HCT116 (cell line): Measurements from ENCODE around the gene FOXF1. TPM values are rescaled to one million over a fixed set of nuclear protein-coding genes. Genes with fewer than 3 reads are reported as not detected.

ENCODE experiments used
- ATAC-seq: fragments of 200-7000 bp; cut with Tn5 transposase; 2 replicates; pipeline ENCODE4 v1.9.1; 2020; ENCODE audit warnings: mild to moderate bottlenecking, moderate library complexity
- BruUV-seq: library from RNA; stranded (reverse); fragments of 400-500 nt; replicated peaks from 2 replicates; lab custom pipeline; 2021; lab: Mats Ljungman, UMichigan
- CTCF ChIA-PET: fragments of 300-600 bp; sonication (Branson Sonifier 250); formaldehyde crosslinking; loops from one replicate; lab custom pipeline; 2021; ENCODE audit warnings: antibody characterized with exemption; lab: Charles Lee
- POLR2A ChIA-PET: fragments of 300-600, 350-600 bp; sonication (Branson Sonifier 250); formaldehyde crosslinking; loops from one replicate; lab custom pipeline; 2021; ENCODE audit warnings: antibody characterized with exemption; lab: Charles Lee
- RAD21 ChIA-PET, 2 experiments: fragments of 300-600 bp; sonication (Branson Sonifier 250); formaldehyde crosslinking; loops; one replicate each; lab custom pipeline; 2023; ENCODE audit warnings: low total read pairs in 2 of 2; ENCODE audit not compliant: uncharacterized antibody in 2 of 2, unreplicated experiment in 2 of 2, low non-redundant PET in 1 of 2; lab: Charles Lee
- DNase-seq: peaks from one replicate; pipeline ENCODE4 v3.0.0-alpha.2; 2010; ENCODE audit warnings: low read depth, low spot score
- H2AFZ ChIP-seq: fragments of 200-600 bp; shearing (Covaris generic), sonication (generic); 2 replicates; pipeline ENCODE4 v1.6.1; 2017; ENCODE audit warnings: low read depth, mixed run types, mixed read lengths, antibody characterized with exemption, low read length; ENCODE audit not compliant: poor library complexity, severe bottlenecking
- H3K27ac ChIP-seq: 2 replicates; pipeline ENCODE4 v1.5.1; 2012; ENCODE audit warnings: low read depth, low read length
- H3K27me3 ChIP-seq: fragments of 200-600 bp; sonication (generic); 2 replicates; pipeline ENCODE4 v1.6.1; 2016; ENCODE audit warnings: mixed run types, low read length, mixed read lengths; ENCODE audit not compliant: insufficient read depth
- H3K36me3 ChIP-seq, 2 experiments: fragments of 200-500 bp in 1 of 2; fragments of 200-600 bp in 1 of 2; sonication (Bioruptor generic) in 1 of 2; sonication (generic) in 1 of 2; 2 replicates each; pipeline versions ENCODE4 v1.5.1 to v1.6.1; 2014 to 2016; ENCODE audit warnings: low read length in 2 of 2, inconsistent platforms in 1 of 2, mixed read lengths in 1 of 2, mixed run types in 1 of 2; ENCODE audit not compliant: insufficient read depth in 2 of 2, control insufficient read depth in 1 of 2
- H3K4me1 ChIP-seq, 2 experiments: fragments of 200-600 bp in 1 of 2; sonication (generic) in 1 of 2; 2 replicates each; pipeline versions ENCODE4 v1.5.1 to v1.6.1; 2012 to 2017; ENCODE audit warnings: low read length in 2 of 2, inconsistent platforms in 1 of 2, mild to moderate bottlenecking in 1 of 2, mixed read lengths in 1 of 2, mixed run types in 1 of 2, moderate library complexity in 1 of 2; ENCODE audit not compliant: insufficient read depth in 2 of 2, control insufficient read depth in 1 of 2
- H3K4me2 ChIP-seq: fragments of 200-600 bp; sonication (generic); 2 replicates; pipeline ENCODE4 v1.6.1; 2017; ENCODE audit warnings: mixed run types, low read length, mixed read lengths
- H3K4me3 ChIP-seq, 2 experiments: fragments of 200-600 bp in 1 of 2; sonication (generic) in 1 of 2; replicated peaks in 1 of 2; 2 replicates each; pipeline ENCODE4 v1.5.1; 2011 to 2016; ENCODE audit warnings: low read length in 2 of 2, control low read depth in 1 of 2, low read depth in 1 of 2, mild to moderate bottlenecking in 1 of 2, mixed read lengths in 1 of 2, mixed run types in 1 of 2
- H3K79me2 ChIP-seq: fragments of 200-600 bp; sonication (generic); 2 replicates; pipeline ENCODE4 v1.6.1; 2017; ENCODE audit warnings: mild to moderate bottlenecking, mixed run types, low read length, moderate library complexity, mixed read lengths; ENCODE audit not compliant: insufficient read depth
- H3K9ac ChIP-seq: fragments of 200-600 bp; sonication (generic); 2 replicates; pipeline ENCODE4 v1.6.1; 2016; ENCODE audit warnings: low read length, mixed read lengths
- H3K9me2 ChIP-seq: fragments of 200-600 bp; sonication (generic), shearing (Covaris generic); 2 replicates; pipeline ENCODE4 v1.6.1; 2017; ENCODE audit warnings: mixed run types, mild to moderate bottlenecking, moderate library complexity; ENCODE audit not compliant: insufficient read depth
- H3K9me3 ChIP-seq, 2 experiments: fragments of 200-500 bp in 1 of 2; fragments of 200-600 bp in 1 of 2; sonication (Bioruptor generic) in 1 of 2; sonication (generic) in 1 of 2; 2 replicates each; pipeline ENCODE4 v1.6.1; 2014 to 2017; ENCODE audit warnings: low read length in 2 of 2, mixed read lengths in 2 of 2, inconsistent platforms in 1 of 2, low read depth in 1 of 2, mild to moderate bottlenecking in 1 of 2, mixed run types in 1 of 2, moderate library complexity in 1 of 2; ENCODE audit not compliant: control insufficient read depth in 1 of 2, insufficient read depth in 1 of 2
- H4K20me1 ChIP-seq: fragments of 200-600 bp; sonication (generic), shearing (Covaris generic); 2 replicates; pipeline ENCODE4 v1.6.1; 2017; ENCODE audit warnings: mixed run types, mild to moderate bottlenecking, moderate library complexity; ENCODE audit not compliant: insufficient read depth
- CBX3 ChIP-seq: IDR thresholded peaks from 2 replicates; pipeline ENCODE4 v1.6.1; 2012; ENCODE audit warnings: low read depth
- CEBPB ChIP-seq: IDR thresholded peaks from 2 replicates; pipeline ENCODE4 v1.6.1; 2012; ENCODE audit warnings: low read depth
- ELF1 ChIP-seq: IDR thresholded peaks from 2 replicates; pipeline ENCODE4 v1.6.1; 2012; ENCODE audit warnings: low read depth, borderline replicate concordance
- EZH2 ChIP-seq: fragments of 200-600 bp; sonication (generic); IDR thresholded peaks from 2 replicates; pipeline ENCODE4 v1.6.1; 2017; ENCODE audit warnings: antibody characterized with exemption, mixed run types
- EZH2phosphoT487 ChIP-seq: fragments of 200-600 bp; IDR thresholded peaks from 2 replicates; pipeline ENCODE4 v1.6.1; 2018; ENCODE audit warnings: antibody characterized with exemption, borderline replicate concordance
- FOSL1 ChIP-seq: IDR thresholded peaks from 2 replicates; pipeline ENCODE4 v1.6.1; 2012; ENCODE audit warnings: low read depth
- MAX ChIP-seq: IDR thresholded peaks from 2 replicates; pipeline ENCODE4 v1.6.1; 2012
- POLR2A ChIP-seq: IDR thresholded peaks from 2 replicates; pipeline ENCODE4 v1.7.0; 2011; ENCODE audit warnings: borderline replicate concordance; ENCODE audit not compliant: insufficient read depth, insufficient read length; ENCODE audit errors: extremely low read depth
- SIN3A ChIP-seq: IDR thresholded peaks from 2 replicates; pipeline ENCODE4 v1.6.1; 2012; ENCODE audit warnings: low read depth
- SP1 ChIP-seq: IDR thresholded peaks from 2 replicates; pipeline ENCODE4 v1.6.1; 2012; ENCODE audit warnings: low read depth
- SRF ChIP-seq: IDR thresholded peaks from 2 replicates; pipeline ENCODE4 v1.6.1; 2012; ENCODE audit warnings: low read depth
- TCF7L2 ChIP-seq: IDR thresholded peaks from 2 replicates; pipeline ENCODE4 v1.7.0; 2011; ENCODE audit warnings: borderline replicate concordance, inconsistent platforms; ENCODE audit not compliant: insufficient read depth, insufficient read length; ENCODE audit errors: extremely low read depth
- YY1 ChIP-seq: IDR thresholded peaks from 2 replicates; pipeline ENCODE4 v1.6.1; 2011; ENCODE audit warnings: low read length, low read depth, moderate library complexity, mild to moderate bottlenecking; ENCODE audit not compliant: insufficient replicate concordance; ENCODE audit errors: extremely low read depth
- ZFX ChIP-seq: fragments of 450-650 bp; IDR thresholded peaks from 2 replicates; pipeline ENCODE4 v1.6.1; 2017
- ZNF274 ChIP-seq: fragments of 200-500 bp; sonication (Bioruptor generic); IDR thresholded peaks from 2 replicates; pipeline ENCODE4 v1.6.1; 2014; ENCODE audit warnings: mild to moderate bottlenecking, low read depth, low read length, inconsistent platforms
- intact Hi-C: fragments of 100-400 bp; cut with micrococcal nuclease; formaldehyde crosslinking; loops from 2 replicates; pipeline ENCODE4 v1.10.0; 2022
- total RNA-seq: library from RNA; stranded (reverse); gene quantifications from one replicate; pipeline ENCODE4 v1.2.1, GENCODE V29; 2021; ENCODE audit not compliant: unreplicated experiment
- TF ChIP-seq, protein P1 (sequence below): IDR thresholded peaks from 2 replicates; pipeline ENCODE4 v1.6.1; 2012
- TF ChIP-seq, protein P2 (sequence below): IDR thresholded peaks from 2 replicates; pipeline ENCODE4 v1.6.1; 2012; ENCODE audit warnings: low read depth

The FOXF1 gene
- total RNA-seq, 1 experiment from 2014 or later = 2.4 TPM

DNA sequence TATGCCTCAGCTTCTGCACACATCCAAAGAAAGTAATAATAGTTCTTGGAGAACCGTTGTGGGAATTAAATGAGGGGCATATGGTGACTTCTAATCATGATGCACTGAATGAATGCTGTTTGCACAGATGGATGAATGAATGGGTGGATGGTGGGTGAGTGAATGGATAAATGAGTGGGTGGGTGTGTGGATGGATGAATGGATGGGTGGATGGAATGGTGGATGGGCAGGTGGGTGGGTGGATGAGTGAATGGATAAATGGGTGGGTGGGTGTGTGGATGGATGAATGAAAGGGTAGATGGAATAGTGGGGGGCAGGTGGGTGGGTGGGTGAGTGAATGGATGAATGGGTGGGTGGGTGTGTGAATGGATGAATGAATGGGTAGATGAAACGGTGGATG, 44.9 kb upstream of the FOXF1 start:
- no peaks in the 10 kb centered on the region for H4K20me1 ChIP-seq
- H3K36me3 ChIP-seq = no peaks in the 10 kb centered on the region
- DNase-seq = no peak
- no peak overlapping the region for H3K4me3 ChIP-seq
- BruUV-seq = no TSS peak
- POLR2A ChIA-PET = no interaction called here
- H3K4me1 ChIP-seq = no peaks in the 10 kb centered on the region
- no peak for ATAC-seq
- no peak overlapping the region for H3K4me2 ChIP-seq
- no peaks in the 10 kb centered on the region; the same call in 1 of the 2 replicates for H3K27me3 ChIP-seq
- no peaks in the 10 kb centered on the region for H3K9me2 ChIP-seq
- RAD21 ChIA-PET = no interaction called here
- CTCF ChIA-PET = no interaction called here
- H3K79me2 ChIP-seq = no peaks in the 10 kb centered on the region
- intact Hi-C loops = no loop called here
- TF ChIP-seq, protein P1, sequence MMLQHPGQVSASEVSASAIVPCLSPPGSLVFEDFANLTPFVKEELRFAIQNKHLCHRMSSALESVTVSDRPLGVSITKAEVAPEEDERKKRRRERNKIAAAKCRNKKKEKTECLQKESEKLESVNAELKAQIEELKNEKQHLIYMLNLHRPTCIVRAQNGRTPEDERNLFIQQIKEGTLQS = no peak
- TF ChIP-seq SIN3A (no peak), EZH2 (no peak), YY1 (no peak), EZH2phosphoT487 (no peak), ZFX (no peak), ELF1 (no peak), SRF (no peak), POLR2A (no peak), MAX (no peak), TCF7L2 (no peak), CEBPB (no peak), CBX3 (no peak), ZNF274 (no peak), SP1 (no peak), FOSL1 (no peak)
- TF ChIP-seq, protein P2, sequence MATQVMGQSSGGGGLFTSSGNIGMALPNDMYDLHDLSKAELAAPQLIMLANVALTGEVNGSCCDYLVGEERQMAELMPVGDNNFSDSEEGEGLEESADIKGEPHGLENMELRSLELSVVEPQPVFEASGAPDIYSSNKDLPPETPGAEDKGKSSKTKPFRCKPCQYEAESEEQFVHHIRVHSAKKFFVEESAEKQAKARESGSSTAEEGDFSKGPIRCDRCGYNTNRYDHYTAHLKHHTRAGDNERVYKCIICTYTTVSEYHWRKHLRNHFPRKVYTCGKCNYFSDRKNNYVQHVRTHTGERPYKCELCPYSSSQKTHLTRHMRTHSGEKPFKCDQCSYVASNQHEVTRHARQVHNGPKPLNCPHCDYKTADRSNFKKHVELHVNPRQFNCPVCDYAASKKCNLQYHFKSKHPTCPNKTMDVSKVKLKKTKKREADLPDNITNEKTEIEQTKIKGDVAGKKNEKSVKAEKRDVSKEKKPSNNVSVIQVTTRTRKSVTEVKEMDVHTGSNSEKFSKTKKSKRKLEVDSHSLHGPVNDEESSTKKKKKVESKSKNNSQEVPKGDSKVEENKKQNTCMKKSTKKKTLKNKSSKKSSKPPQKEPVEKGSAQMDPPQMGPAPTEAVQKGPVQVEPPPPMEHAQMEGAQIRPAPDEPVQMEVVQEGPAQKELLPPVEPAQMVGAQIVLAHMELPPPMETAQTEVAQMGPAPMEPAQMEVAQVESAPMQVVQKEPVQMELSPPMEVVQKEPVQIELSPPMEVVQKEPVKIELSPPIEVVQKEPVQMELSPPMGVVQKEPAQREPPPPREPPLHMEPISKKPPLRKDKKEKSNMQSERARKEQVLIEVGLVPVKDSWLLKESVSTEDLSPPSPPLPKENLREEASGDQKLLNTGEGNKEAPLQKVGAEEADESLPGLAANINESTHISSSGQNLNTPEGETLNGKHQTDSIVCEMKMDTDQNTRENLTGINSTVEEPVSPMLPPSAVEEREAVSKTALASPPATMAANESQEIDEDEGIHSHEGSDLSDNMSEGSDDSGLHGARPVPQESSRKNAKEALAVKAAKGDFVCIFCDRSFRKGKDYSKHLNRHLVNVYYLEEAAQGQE = no peak
- H3K27ac ChIP-seq = no peak overlapping the region
- H3K9ac ChIP-seq = no peak overlapping the region
- H2AFZ ChIP-seq = no peak overlapping the region
- H3K9me3 ChIP-seq = no peaks in the 10 kb centered on the region
